HepG2 (cell line): ENCODE data around the gene RAB17. TPM values are rescaled to one million over a fixed set of nuclear protein-coding genes. Genes with fewer than 3 reads are reported as not detected.

Experiments
- ATAC-seq: fragments of 200-7000 bp; cut with Tn5 transposase; 3 replicates; pipeline ENCODE4 v1.9.1; 2020; ENCODE audit warnings: mild to moderate bottlenecking, moderate library complexity
- BruUV-seq: library from RNA; stranded (reverse); fragments of 400-500 nt; replicated peaks from 2 replicates; lab custom pipeline; 2021; lab: Mats Ljungman, UMichigan
- CTCF ChIA-PET: fragments of 300-600 bp; formaldehyde crosslinking; extraction: SDS; loops from one replicate; lab custom pipeline; 2021; ENCODE audit warnings: low total read pairs, inconsistent platforms, low intra/inter-chr PET ratio; lab: Yijun Ruan, JAX
- POLR2A ChIA-PET: fragments of 350-600 bp; sonication (Branson Sonifier 250); formaldehyde crosslinking; loops from one replicate; lab custom pipeline; 2020; ENCODE audit warnings: antibody characterized with exemption, inconsistent platforms; lab: Yijun Ruan, JAX
- DNase-seq: peaks from one replicate; pipeline ENCODE4 v3.0.0-alpha.2; 2015; ENCODE audit warnings: low spot score
- FAIRE-seq: peaks from 3 replicates; lab custom pipeline; 2011; peaks lifted over from hg19 to GRCh38; lab: Jason Lieb, UNC
- H2AFZ ChIP-seq: one replicate; pipeline ENCODE4 v1.6.1; 2011; ENCODE audit warnings: low read length, inconsistent platforms
- H3K27ac ChIP-seq: fragments of 300-600 bp; 3 replicates; pipeline ENCODE4 v1.8.0; 2011; ENCODE audit warnings: mixed run types, mild to moderate bottlenecking, mixed read lengths, low read length, inconsistent platforms; ENCODE audit not compliant: insufficient read depth; ENCODE audit errors: extremely low read length
- H3K27me3 ChIP-seq, 2 experiments: fragments of 200-600 bp in 1 of 2; 2 replicates in 1 of 2; 3 replicates in 1 of 2; pipeline versions ENCODE4 v1.6.0 to v1.8.0; 2011; ENCODE audit warnings: low read length in 2 of 2, mild to moderate bottlenecking in 2 of 2, moderate library complexity in 2 of 2, inconsistent platforms in 1 of 2; ENCODE audit not compliant: insufficient read depth in 2 of 2, control insufficient read depth in 1 of 2
- H3K36me3 ChIP-seq, 2 experiments: fragments of 200-600 bp in 1 of 2; replicated peaks in 1 of 2; 2 replicates in 1 of 2; 3 replicates in 1 of 2; pipeline versions ENCODE4 v1.5.1 to v1.8.0; 2011; ENCODE audit warnings: low read length in 2 of 2, inconsistent platforms in 1 of 2; ENCODE audit not compliant: insufficient read depth in 2 of 2, control insufficient read depth in 1 of 2
- H3K4me1 ChIP-seq: 2 replicates; pipeline ENCODE4 v1.5.1; 2012; ENCODE audit warnings: low read length, inconsistent platforms; ENCODE audit not compliant: insufficient read depth
- H3K4me2 ChIP-seq: 2 replicates; pipeline ENCODE4 v1.6.0; 2011; ENCODE audit warnings: low read depth, low read length, inconsistent platforms
- H3K4me3 ChIP-seq, 3 experiments: fragments of 200-600 bp in 1 of 3; sonication (generic), shearing (Covaris generic) in 1 of 3; replicated peaks in 1 of 3; 2 replicates each; pipeline ENCODE4 v1.5.1; 2011 to 2016; ENCODE audit warnings: low read length in 3 of 3, inconsistent platforms in 2 of 3, low read depth in 2 of 3, mild to moderate bottlenecking in 2 of 3, control low read depth in 1 of 3, mixed read lengths in 1 of 3; ENCODE audit not compliant: insufficient read depth in 1 of 3
- H3K79me2 ChIP-seq: one replicate; pipeline ENCODE4 v1.6.1; 2011; ENCODE audit warnings: low read length, inconsistent platforms; ENCODE audit not compliant: insufficient read depth
- H3K9ac ChIP-seq: 2 replicates; pipeline ENCODE4 v1.6.0; 2011; ENCODE audit warnings: mild to moderate bottlenecking, low read depth, low read length, inconsistent platforms; ENCODE audit not compliant: insufficient read depth
- H3K9me3 ChIP-seq: 2 replicates; pipeline ENCODE4 v1.5.1; 2012; ENCODE audit warnings: mild to moderate bottlenecking, low read length
- H4K20me1 ChIP-seq: 2 replicates; pipeline ENCODE4 v1.6.0; 2011; ENCODE audit warnings: inconsistent platforms, mild to moderate bottlenecking, low read length, moderate library complexity; ENCODE audit not compliant: insufficient read depth
- HMG20B ChIP-seq: conservative IDR thresholded peaks from 2 replicates; pipeline ENCODE4 v1.6.1; 2016; ENCODE audit warnings: missing genetic modification reagents, missing compliant biosample characterization
- HOXA9 ChIP-seq: sonication (generic); formaldehyde crosslinking; IDR thresholded peaks from 2 replicates; pipeline ENCODE4 v1.8.1; 2022; ENCODE audit warnings: missing genetic modification reagents, mild to moderate bottlenecking, moderate library complexity, borderline replicate concordance
- SATB2 ChIP-seq: sonication (generic); formaldehyde crosslinking; IDR thresholded peaks from 2 replicates; pipeline ENCODE4 v1.5.0; 2020; ENCODE audit warnings: missing genetic modification reagents
- ZMYM4 ChIP-seq: sonication (generic); formaldehyde crosslinking; IDR thresholded peaks from 2 replicates; pipeline ENCODE4 v1.8.1; 2023; ENCODE audit warnings: mild to moderate bottlenecking, missing genetic modification reagents
- ZNF12 ChIP-seq: sonication (generic); formaldehyde crosslinking; IDR thresholded peaks from 2 replicates; pipeline ENCODE4 v1.5.0; 2020; ENCODE audit warnings: missing genetic modification reagents
- WGBS: methylation state at CpG from one replicate; pipeline ENCODE4 v1.1.6; 2017; ENCODE audit warnings: low lambda C conversion rate; 5-methylcytosine and 5-hydroxymethylcytosine counted together
- in situ Hi-C: cut with HindIII; loops from 2 replicates; pipeline ENCODE4 v1.10.0; 2017; ENCODE audit warnings: low pct_unique_long_range_greater_than_20kb; ENCODE audit not compliant: extremely low pct_ligation_motif_present
- intact Hi-C: fragments of 100-400 bp; cut with micrococcal nuclease; formaldehyde crosslinking; loops from one replicate; pipeline ENCODE4 v1.10.0; 2022; ENCODE audit not compliant: unreplicated experiment
- polyA plus RNA-seq, 8 experiments: library from polyadenylated mRNA; depleted of rRNA in 3 of 8; stranded (reverse) in 7 of 8; unstranded in 1 of 8; fragments of >200 nt; fragmentation: Illumina TruSeq in 4 of 8; extraction: Trizol in 4 of 8; gene quantifications; 2 replicates each; pipeline versions ENCODE4 v1.2.1 to v1.2.3, GENCODE V29; 2011 to 2016; ENCODE audit warnings: low read depth in 4 of 8, missing spikeins in 1 of 8, mixed read lengths in 1 of 8; ENCODE audit not compliant: insufficient read depth in 1 of 8
- total RNA-seq, 5 experiments: library from RNA; depleted of rRNA; stranded (reverse); fragments of >200 nt; fragmentation: Illumina TruSeq; extraction: Trizol; gene quantifications; 2 replicates each; pipeline ENCODE4 v1.2.3, GENCODE V29; 2016; ENCODE audit warnings: low read depth in 1 of 5
- TF ChIP-seq, protein P1 (sequence below): sonication (generic); formaldehyde crosslinking; IDR thresholded peaks from 2 replicates; pipeline ENCODE4 v1.4.0; 2020; ENCODE audit warnings: mild to moderate bottlenecking, missing genetic modification reagents
- TF ChIP-seq, protein P2 (sequence below): sonication (generic); formaldehyde crosslinking; IDR thresholded peaks from 2 replicates; pipeline ENCODE4 v1.8.1; 2023; ENCODE audit warnings: mild to moderate bottlenecking, missing genetic modification reagents

The RAB17 gene
- total and polyA plus RNA-seq, 2 of the 13 experiments (the other 11 are each of a cell fraction or from before 2014, with no cell fraction given): 68.0 to 124 TPM

DNA sequence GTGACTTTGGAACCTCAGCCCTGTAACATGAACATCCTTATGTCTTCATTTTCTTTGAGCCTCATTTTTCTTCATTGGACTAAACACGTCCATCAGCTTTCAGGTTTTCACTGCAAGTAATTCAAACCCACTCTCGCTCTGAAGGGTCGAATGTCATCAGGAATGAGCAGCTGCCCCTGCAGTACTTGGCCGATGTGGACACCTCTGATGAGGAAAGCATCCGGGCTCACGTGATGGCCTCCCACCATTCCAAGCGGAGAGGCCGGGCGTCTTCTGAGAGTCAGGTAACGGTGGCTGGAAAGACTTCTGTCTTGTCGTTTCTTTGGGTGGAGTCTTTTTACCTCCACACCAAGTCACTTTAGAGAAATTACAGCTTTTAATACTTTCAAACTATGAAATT lies 63.3 kb downstream of the RAB17 start:
- intact Hi-C loops: no loop called here
- TF ChIP-seq, protein P1, sequence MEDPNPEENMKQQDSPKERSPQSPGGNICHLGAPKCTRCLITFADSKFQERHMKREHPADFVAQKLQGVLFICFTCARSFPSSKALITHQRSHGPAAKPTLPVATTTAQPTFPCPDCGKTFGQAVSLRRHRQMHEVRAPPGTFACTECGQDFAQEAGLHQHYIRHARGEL (CRISPR knock-in tag): no peak
- TF ChIP-seq SATB2 (CRISPR knock-in tag) (no peak), HMG20B (CRISPR knock-in tag) (no peak), ZMYM4 (CRISPR knock-in tag) (no peak), ZNF12 (CRISPR knock-in tag) (no peak), HOXA9 (CRISPR knock-in tag) (no peak)
- TF ChIP-seq, protein P2, sequence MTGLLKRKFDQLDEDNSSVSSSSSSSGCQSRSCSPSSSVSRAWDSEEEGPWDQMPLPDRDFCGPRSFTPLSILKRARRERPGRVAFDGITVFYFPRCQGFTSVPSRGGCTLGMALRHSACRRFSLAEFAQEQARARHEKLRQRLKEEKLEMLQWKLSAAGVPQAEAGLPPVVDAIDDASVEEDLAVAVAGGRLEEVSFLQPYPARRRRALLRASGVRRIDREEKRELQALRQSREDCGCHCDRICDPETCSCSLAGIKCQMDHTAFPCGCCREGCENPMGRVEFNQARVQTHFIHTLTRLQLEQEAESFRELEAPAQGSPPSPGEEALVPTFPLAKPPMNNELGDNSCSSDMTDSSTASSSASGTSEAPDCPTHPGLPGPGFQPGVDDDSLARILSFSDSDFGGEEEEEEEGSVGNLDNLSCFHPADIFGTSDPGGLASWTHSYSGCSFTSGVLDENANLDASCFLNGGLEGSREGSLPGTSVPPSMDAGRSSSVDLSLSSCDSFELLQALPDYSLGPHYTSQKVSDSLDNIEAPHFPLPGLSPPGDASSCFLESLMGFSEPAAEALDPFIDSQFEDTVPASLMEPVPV (CRISPR knock-in tag): no peak
- H3K79me2 ChIP-seq: no peaks in the 10 kb centered on the region
- POLR2A ChIA-PET: no interaction called here
- H3K4me2 ChIP-seq: no peak overlapping the region
- H3K9ac ChIP-seq: no peak overlapping the region
- H3K36me3 ChIP-seq: no peaks in the 10 kb centered on the region
- H3K27me3 ChIP-seq: peaks cover 6 to 38% of the 10 kb centered on the region in 2 experiments; a peak in 3 of 5 replicates
- ATAC-seq (no peak), DNase-seq (no peak), FAIRE-seq (no peak)
- no peak overlapping the region for H3K4me3 ChIP-seq
- H3K27ac ChIP-seq: no peak overlapping the region
- no peaks in the 10 kb centered on the region for H4K20me1 ChIP-seq
- H3K4me1 ChIP-seq: peaks cover 9% of the 10 kb centered on the region
- no TSS peak for BruUV-seq
- 48% methylated on average over 11 of the region's 11 CpGs for WGBS
- no peak overlapping the region for H2AFZ ChIP-seq
- H3K9me3 ChIP-seq: no peaks in the 10 kb centered on the region
- CTCF ChIA-PET: no interaction called here
- in situ Hi-C loops: no loop called here
